Measurements from ENCODE around the gene DAP. TPM values are rescaled to one million over a fixed set of nuclear protein-coding genes. Genes with fewer than 3 reads are reported as not detected.

The DAP gene
- total and polyA plus RNA-seq, 5 donors from 2014 or later = 39.8 to 64.2 (median 54.0) TPM

GRCh38 chr5:10690460-10691440 is 70.3 kb downstream of the DAP start:
- peaks cover 23% of the 10 kb centered on the region for H3K36me3 Mint-ChIP-seq
- H3K4me3 Mint-ChIP-seq = no peak overlapping the region
- Histone ChIP-seq H3K27ac (ENCODE audit: insufficient read depth, low read length, poor library complexity, severe bottlenecking) (no peak overlapping the region), H3K36me3 (ENCODE audit: control insufficient read depth, insufficient read depth, low read length) (no peaks in the 10 kb centered on the region), H3K9me3 (ENCODE audit: control insufficient read depth in 2 of 2, low read length in 2 of 2) (no peaks in the 10 kb centered on the region), H3K4me1 (ENCODE audit: control insufficient read depth, insufficient read depth, low read length, poor library complexity, severe bottlenecking) (no peaks in the 10 kb centered on the region), H3K27me3 (ENCODE audit: control insufficient read depth, insufficient read depth, low read length) (no peaks in the 10 kb centered on the region), H3K4me3 (ENCODE audit: low read depth, low read length) (no peak overlapping the region)
- no peak for ATAC-seq (ENCODE audit: low read depth in 2 of 2)
- H3K27ac Mint-ChIP-seq = no peak overlapping the region
- DNase-seq = no peak
- no peaks in the 10 kb centered on the region for H3K27me3 Mint-ChIP-seq
- H3K4me1 Mint-ChIP-seq = peaks cover 4 to 8% (median 7%) of the 10 kb centered on the region in 4 donors
- peaks cover 0 to 2% (median 0%) of the 10 kb centered on the region in 7 donors for H3K9me3 Mint-ChIP-seq

DNA sequence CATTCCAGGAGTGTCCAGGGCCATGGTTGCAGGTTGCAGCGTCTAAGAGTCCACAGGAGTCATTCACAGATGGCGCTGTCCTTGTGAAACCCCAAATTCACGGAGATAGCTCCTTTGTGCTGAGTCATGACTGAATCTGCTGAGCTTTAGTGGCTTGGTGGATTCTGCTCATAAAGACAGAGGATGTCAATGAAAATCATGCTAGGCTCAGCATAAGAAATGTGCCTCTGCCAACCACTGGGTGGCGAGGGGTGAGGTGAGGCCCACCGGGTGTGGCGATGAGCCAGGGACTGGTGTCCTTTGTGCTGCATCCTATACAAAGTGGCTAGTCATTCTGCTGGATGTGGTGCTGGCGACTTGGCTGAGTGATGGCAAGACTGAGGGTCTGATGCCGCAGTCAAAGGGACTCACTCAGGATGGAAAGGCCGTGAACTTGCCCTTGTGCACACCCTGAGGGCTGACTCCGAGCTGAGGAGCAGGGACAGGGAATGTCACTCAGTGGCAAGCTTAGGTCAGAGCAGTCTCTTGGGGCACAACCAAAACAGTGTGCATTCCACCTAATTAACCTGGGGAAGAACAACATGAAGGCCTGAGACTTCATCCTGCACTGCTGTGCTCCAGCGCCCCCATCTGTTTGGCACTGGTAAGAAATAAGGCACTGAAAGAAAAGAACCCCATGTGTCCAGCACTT is 71.5 kb downstream of the DAP start:
- Mint-ChIP-seq H3K4me1 (peaks cover 4 to 11% (median 7%) of the 10 kb centered on the region in 4 donors), H3K9me3 (peaks cover 0 to 2% (median 0%) of the 10 kb centered on the region in 7 donors), H3K36me3 (peaks cover 31% of the 10 kb centered on the region), H3K4me3 (no peak overlapping the region), H3K27me3 (no peaks in the 10 kb centered on the region), H3K27ac (peak overlapping the region in 1 of 3 donors; percentile 56)
- ATAC-seq (ENCODE audit: low read depth in 2 of 2) (peak; percentile 11 to 40), DNase-seq (peak in 1 of 3 donors; percentile 46)
- H3K4me1 ChIP-seq (ENCODE audit: control insufficient read depth, insufficient read depth, low read length, poor library complexity, severe bottlenecking) = no peaks in the 10 kb centered on the region
- H3K36me3 ChIP-seq (ENCODE audit: control insufficient read depth, insufficient read depth, low read length) = no peaks in the 10 kb centered on the region
- H3K27ac ChIP-seq (ENCODE audit: insufficient read depth, low read length, poor library complexity, severe bottlenecking) = no peak overlapping the region
- H3K4me3 ChIP-seq (ENCODE audit: low read depth, low read length) = no peak overlapping the region
- no peaks in the 10 kb centered on the region for H3K27me3 ChIP-seq (ENCODE audit: control insufficient read depth, insufficient read depth, low read length)
- no peaks in the 10 kb centered on the region for H3K9me3 ChIP-seq (ENCODE audit: control insufficient read depth in 2 of 2, low read length in 2 of 2)

- H3K4me1 Mint-ChIP-seq = peaks cover 5 to 11% (median 7%) of the 10 kb centered on the region in 4 donors
- no peaks in the 10 kb centered on the region for H3K9me3 ChIP-seq (ENCODE audit: control insufficient read depth in 2 of 2, low read length in 2 of 2)
- H3K27ac Mint-ChIP-seq = peak overlapping the region in 1 of 3 donors; percentile 56
- H3K27me3 Mint-ChIP-seq = no peaks in the 10 kb centered on the region
- H3K27me3 ChIP-seq (ENCODE audit: control insufficient read depth, insufficient read depth, low read length) = no peaks in the 10 kb centered on the region
- peaks cover 35% of the 10 kb centered on the region for H3K36me3 Mint-ChIP-seq
- H3K36me3 ChIP-seq (ENCODE audit: control insufficient read depth, insufficient read depth, low read length) = peaks cover under 1% of the 10 kb centered on the region
- H3K4me3 ChIP-seq (ENCODE audit: low read depth, low read length) = no peak overlapping the region
- DNase-seq (no peak), ATAC-seq (ENCODE audit: low read depth in 2 of 2) (no peak)
- no peaks in the 10 kb centered on the region for H3K4me1 ChIP-seq (ENCODE audit: control insufficient read depth, insufficient read depth, low read length, poor library complexity, severe bottlenecking)
- no peak overlapping the region for H3K4me3 Mint-ChIP-seq
- H3K9me3 Mint-ChIP-seq = peaks cover 0 to 2% (median 0%) of the 10 kb centered on the region in 7 donors
- no peak overlapping the region for H3K27ac ChIP-seq (ENCODE audit: insufficient read depth, low read length, poor library complexity, severe bottlenecking)
Measured at GRCh38 chr5:10688651-10689171, 72.3 kb downstream of the DAP start.

GRCh38 chr5:10686890-10687289 is 74.1 kb downstream of the DAP start:
- Mint-ChIP-seq H3K4me3 (no peak overlapping the region), H3K27ac (peak overlapping the region in 1 of 3 donors; percentile 48), H3K4me1 (peaks cover 5 to 11% (median 7%) of the 10 kb centered on the region in 4 donors), H3K9me3 (peaks cover 0 to 2% (median 0%) of the 10 kb centered on the region in 7 donors), H3K27me3 (no peaks in the 10 kb centered on the region), H3K36me3 (peaks cover 44% of the 10 kb centered on the region)
- H3K4me3 ChIP-seq (ENCODE audit: low read depth, low read length) = no peak overlapping the region
- ATAC-seq (ENCODE audit: low read depth in 2 of 2) (no peak), DNase-seq (no peak)
- H3K36me3 ChIP-seq (ENCODE audit: control insufficient read depth, insufficient read depth, low read length) = peaks cover 9% of the 10 kb centered on the region
- H3K27me3 ChIP-seq (ENCODE audit: control insufficient read depth, insufficient read depth, low read length) = no peaks in the 10 kb centered on the region
- no peaks in the 10 kb centered on the region for H3K4me1 ChIP-seq (ENCODE audit: control insufficient read depth, insufficient read depth, low read length, poor library complexity, severe bottlenecking)
- H3K27ac ChIP-seq (ENCODE audit: insufficient read depth, low read length, poor library complexity, severe bottlenecking) = no peak overlapping the region
- no peaks in the 10 kb centered on the region for H3K9me3 ChIP-seq (ENCODE audit: control insufficient read depth in 2 of 2, low read length in 2 of 2)

- DNase-seq = no peak
- H3K27ac Mint-ChIP-seq = no peak overlapping the region
- no peak for ATAC-seq (ENCODE audit: low read depth in 2 of 2)
Measured at GRCh38 chr5:10685115-10685521, 75.9 kb downstream of the DAP start.

GRCh38 chr5:10684303-10685086 is 76.5 kb downstream of the DAP start:
- Histone ChIP-seq H3K36me3 (ENCODE audit: control insufficient read depth, insufficient read depth, low read length) (peaks cover 26% of the 10 kb centered on the region), H3K27me3 (ENCODE audit: control insufficient read depth, insufficient read depth, low read length) (no peaks in the 10 kb centered on the region), H3K9me3 (ENCODE audit: control insufficient read depth in 2 of 2, low read length in 2 of 2) (no peaks in the 10 kb centered on the region), H3K27ac (ENCODE audit: insufficient read depth, low read length, poor library complexity, severe bottlenecking) (no peak overlapping the region), H3K4me1 (ENCODE audit: control insufficient read depth, insufficient read depth, low read length, poor library complexity, severe bottlenecking) (no peaks in the 10 kb centered on the region), H3K4me3 (ENCODE audit: low read depth, low read length) (no peak overlapping the region)
- ATAC-seq (ENCODE audit: low read depth in 2 of 2) (no peak), DNase-seq (no peak)
- H3K36me3 Mint-ChIP-seq = peaks cover 56% of the 10 kb centered on the region
- H3K27me3 Mint-ChIP-seq = no peaks in the 10 kb centered on the region
- no peak overlapping the region for H3K4me3 Mint-ChIP-seq
- H3K4me1 Mint-ChIP-seq = peaks cover 5 to 9% (median 7%) of the 10 kb centered on the region in 4 donors
- peaks cover 0 to 2% (median 0%) of the 10 kb centered on the region in 7 donors for H3K9me3 Mint-ChIP-seq
- peak overlapping the region in 1 of 3 donors; percentile 67 for H3K27ac Mint-ChIP-seq

More at GRCh38 chr5:10685115-10685521, 75.9 kb downstream of the DAP start:
- Histone ChIP-seq H3K9me3 (ENCODE audit: control insufficient read depth in 2 of 2, low read length in 2 of 2) (no peaks in the 10 kb centered on the region), H3K4me3 (ENCODE audit: low read depth, low read length) (no peak overlapping the region), H3K4me1 (ENCODE audit: control insufficient read depth, insufficient read depth, low read length, poor library complexity, severe bottlenecking) (no peaks in the 10 kb centered on the region), H3K27me3 (ENCODE audit: control insufficient read depth, insufficient read depth, low read length) (no peaks in the 10 kb centered on the region), H3K36me3 (ENCODE audit: control insufficient read depth, insufficient read depth, low read length) (peaks cover 22% of the 10 kb centered on the region), H3K27ac (ENCODE audit: insufficient read depth, low read length, poor library complexity, severe bottlenecking) (no peak overlapping the region)
- Mint-ChIP-seq H3K4me1 (peaks cover 5 to 9% (median 7%) of the 10 kb centered on the region in 4 donors), H3K4me3 (no peak overlapping the region), H3K36me3 (peaks cover 50% of the 10 kb centered on the region), H3K9me3 (peaks cover 0 to 2% (median 0%) of the 10 kb centered on the region in 7 donors), H3K27me3 (no peaks in the 10 kb centered on the region)

Data from CD4-positive, CD25-positive, alpha-beta regulatory T cell (primary cell).